Fibroblast of pulmonary artery (primary cell): ENCODE measurements around the gene URI1.

Experiments
- DNase-seq: peaks from one replicate; pipeline ENCODE4 v3.0.0-alpha.2; 2010; ENCODE audit warnings: low read depth
- H3K4me3 ChIP-seq: replicated peaks from 2 replicates; pipeline ENCODE4 v1.5.1; 2011; ENCODE audit warnings: low read depth, mild to moderate bottlenecking, control low read depth, low read length, moderate library complexity
- TF ChIP-seq, protein P1 (sequence below): IDR thresholded peaks from 2 replicates; pipeline ENCODE4 v1.5.1; 2011; ENCODE audit warnings: mild to moderate bottlenecking, control low read depth, low read length, inconsistent platforms; ENCODE audit errors: missing control alignments

URI1 gene

GRCh38 chr19:29927944-29928625, 14.0 kb upstream of the URI1 start:
- no peak for DNase-seq
- no peak overlapping the region for H3K4me3 ChIP-seq
- TF ChIP-seq, protein P1, sequence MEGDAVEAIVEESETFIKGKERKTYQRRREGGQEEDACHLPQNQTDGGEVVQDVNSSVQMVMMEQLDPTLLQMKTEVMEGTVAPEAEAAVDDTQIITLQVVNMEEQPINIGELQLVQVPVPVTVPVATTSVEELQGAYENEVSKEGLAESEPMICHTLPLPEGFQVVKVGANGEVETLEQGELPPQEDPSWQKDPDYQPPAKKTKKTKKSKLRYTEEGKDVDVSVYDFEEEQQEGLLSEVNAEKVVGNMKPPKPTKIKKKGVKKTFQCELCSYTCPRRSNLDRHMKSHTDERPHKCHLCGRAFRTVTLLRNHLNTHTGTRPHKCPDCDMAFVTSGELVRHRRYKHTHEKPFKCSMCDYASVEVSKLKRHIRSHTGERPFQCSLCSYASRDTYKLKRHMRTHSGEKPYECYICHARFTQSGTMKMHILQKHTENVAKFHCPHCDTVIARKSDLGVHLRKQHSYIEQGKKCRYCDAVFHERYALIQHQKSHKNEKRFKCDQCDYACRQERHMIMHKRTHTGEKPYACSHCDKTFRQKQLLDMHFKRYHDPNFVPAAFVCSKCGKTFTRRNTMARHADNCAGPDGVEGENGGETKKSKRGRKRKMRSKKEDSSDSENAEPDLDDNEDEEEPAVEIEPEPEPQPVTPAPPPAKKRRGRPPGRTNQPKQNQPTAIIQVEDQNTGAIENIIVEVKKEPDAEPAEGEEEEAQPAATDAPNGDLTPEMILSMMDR, result no peak

GRCh38 chr19:29928831-29929230, 13.2 kb upstream of the URI1 start:
- no peak overlapping the region for H3K4me3 ChIP-seq
- no peak for DNase-seq
- TF ChIP-seq, protein P1, result no peak

- TF ChIP-seq, protein P1, result no peak
- no peak for DNase-seq
- H3K4me3 ChIP-seq, result no peak overlapping the region
Observed at GRCh38 chr19:29934257-29934656, 7.8 kb upstream of the URI1 start.

DNA sequence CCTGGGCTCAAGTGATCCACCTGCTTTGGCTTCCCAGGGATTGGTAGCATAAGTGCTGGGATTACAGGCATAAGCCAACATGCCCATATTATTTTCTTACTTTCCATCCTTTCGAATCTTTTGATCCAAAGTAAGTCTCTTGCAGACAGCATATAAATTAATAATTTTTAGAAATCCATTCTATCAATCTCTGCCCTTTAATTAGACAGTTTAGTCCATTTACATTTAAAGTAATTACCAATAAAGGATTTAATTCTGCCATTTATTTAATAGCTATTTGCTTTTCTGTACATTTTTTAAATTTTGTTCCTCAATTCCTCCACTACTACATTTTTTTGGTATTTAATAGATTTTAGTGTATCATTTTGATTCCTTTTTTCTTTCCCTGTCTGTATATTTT, 7.3 kb upstream of the URI1 start:
- no peak overlapping the region for H3K4me3 ChIP-seq
- TF ChIP-seq, protein P1, result no peak
- DNase-seq, result no peak

DNA sequence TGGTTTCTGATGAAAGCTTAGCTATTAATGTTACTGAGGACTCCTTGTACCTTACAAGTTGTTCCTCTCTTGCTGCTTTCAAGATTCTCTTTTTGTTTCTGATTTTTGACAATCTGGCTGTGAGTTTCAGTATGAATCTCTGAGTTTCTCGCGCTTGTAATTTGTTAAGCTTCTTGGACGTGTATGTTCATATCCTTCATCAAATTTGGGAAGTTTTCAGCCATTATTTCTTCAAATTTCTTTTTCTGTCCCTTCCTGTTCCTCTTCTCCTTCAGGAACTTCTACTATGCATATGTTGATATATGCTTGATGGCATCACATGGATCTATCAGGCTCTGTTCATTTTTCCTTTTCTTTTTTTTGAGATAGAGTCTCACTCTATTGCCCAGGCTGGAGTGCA, 5.6 kb upstream of the URI1 start:
- no peak for DNase-seq
- no peak overlapping the region for H3K4me3 ChIP-seq
- TF ChIP-seq, protein P1, result no peak

GRCh38 chr19:29939628-29940027, 2.4 kb upstream of the URI1 start:
- no peak for DNase-seq
- no peak overlapping the region for H3K4me3 ChIP-seq
- TF ChIP-seq, protein P1, result no peak

DNA sequence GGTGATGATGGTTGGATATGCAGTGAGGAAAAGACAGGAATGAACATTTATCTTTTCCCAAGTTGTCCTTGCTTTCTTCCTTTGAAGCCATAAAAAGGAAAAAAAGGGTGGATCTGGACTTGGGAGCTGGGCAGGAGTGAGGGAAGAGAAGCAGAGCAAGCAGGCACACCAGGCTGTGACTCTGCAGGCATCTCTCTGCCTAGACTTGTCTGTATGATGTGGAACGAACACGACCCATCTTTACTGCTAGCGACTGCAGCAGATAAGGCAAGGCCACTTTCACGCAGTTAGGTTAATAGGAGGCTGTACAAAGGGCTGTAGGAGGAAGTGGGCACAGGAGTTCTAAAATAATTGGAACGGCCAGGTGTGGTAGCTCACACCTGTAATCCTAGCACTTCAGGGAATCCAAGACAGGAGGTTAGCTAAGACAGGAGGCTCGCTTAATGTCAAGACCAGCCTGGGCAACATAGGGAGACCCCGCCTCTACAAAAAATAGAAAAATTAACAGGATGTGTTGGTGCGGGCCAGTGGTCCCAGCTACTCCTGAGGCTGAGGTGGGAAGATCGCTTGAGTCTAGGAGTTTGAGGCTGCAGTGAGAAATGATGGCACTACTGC, 961 bp upstream of the URI1 start:
- TF ChIP-seq, protein P1, result no peak
- no peak for DNase-seq
- H3K4me3 ChIP-seq, result no peak overlapping the region
